ENCODE measurements around the gene MAST1. TPM values are rescaled to one million over a fixed set of nuclear protein-coding genes. Genes with fewer than 3 reads are reported as not detected.
A peak's percentile ranks its signal among the peaks of the same experiment; 100 is the strongest.
"Not testable (repeated sequence)": the region's sequence is repeated elsewhere in the genome, so short reads cannot be mapped to it uniquely, and the experiment has no call there.

MAST1 gene
- total RNA-seq, 1 experiment from 2014 or later, result not detected

DNA sequence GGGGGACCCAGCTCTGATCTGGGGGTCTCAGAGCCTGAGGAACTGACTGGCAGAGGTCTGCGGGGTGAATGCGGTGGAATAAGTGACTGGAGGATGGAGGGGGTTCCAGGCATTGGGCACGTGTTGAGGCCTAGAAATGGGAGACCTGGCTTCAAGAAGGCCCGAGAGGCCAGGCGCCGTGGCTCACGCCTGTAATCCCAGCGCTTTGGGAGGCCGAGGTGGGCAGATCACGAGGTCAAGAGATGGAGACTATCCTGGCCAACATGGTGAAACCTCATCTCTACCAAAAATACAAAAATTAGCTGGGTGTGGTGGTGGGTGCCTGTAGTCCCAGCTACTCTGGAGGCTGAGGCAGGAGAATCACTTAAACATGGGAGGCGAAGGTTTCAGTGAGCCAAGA lies 20.5 kb upstream of the MAST1 start:
- not testable (repeated sequence) for H3K4me1 ChIP-seq (replicated peaks); H3K4me3 ChIP-seq; H3K36me3 ChIP-seq; DNase-seq (ENCODE audit: low read depth in 1 of 2, low spot score in 2 of 2); H3K27me3 ChIP-seq (replicated peaks); H3K27ac ChIP-seq; H3K9me3 ChIP-seq (replicated peaks)

DNA sequence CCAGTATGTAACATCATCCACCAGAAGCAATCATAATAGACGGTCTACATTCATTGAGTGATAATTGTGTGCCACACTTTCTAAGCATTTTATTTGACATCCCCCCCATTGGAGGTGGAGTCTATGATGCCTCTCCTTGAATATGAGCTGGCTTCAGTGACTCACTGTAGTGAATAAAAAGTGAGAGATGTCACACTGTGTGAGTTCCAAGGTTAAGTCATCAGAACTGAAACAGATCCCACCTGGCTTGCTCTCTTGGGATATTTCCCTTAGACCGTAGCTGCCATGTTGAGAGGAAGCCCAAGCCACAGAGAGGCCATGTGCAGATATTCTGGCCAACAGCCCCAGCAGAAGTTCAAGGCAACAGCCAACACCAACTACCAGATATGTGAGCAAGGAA lies 16.6 kb upstream of the MAST1 start:
- no peak for DNase-seq (ENCODE audit: low read depth in 1 of 2, low spot score in 2 of 2)
- H3K27ac ChIP-seq, result no peak overlapping the region
- no peaks in the 10 kb centered on the region for H3K36me3 ChIP-seq
- H3K27me3 ChIP-seq (replicated peaks), result peaks cover 2% of the 10 kb centered on the region; the same call in 1 of the 2 replicates
- H3K4me3 ChIP-seq, result no peak overlapping the region
- H3K9me3 ChIP-seq (replicated peaks), result no peaks in the 10 kb centered on the region; the same call in 1 of the 2 replicates
- H3K4me1 ChIP-seq (replicated peaks), result peaks cover 3% of the 10 kb centered on the region; the same call in 1 of the 2 replicates

DNA sequence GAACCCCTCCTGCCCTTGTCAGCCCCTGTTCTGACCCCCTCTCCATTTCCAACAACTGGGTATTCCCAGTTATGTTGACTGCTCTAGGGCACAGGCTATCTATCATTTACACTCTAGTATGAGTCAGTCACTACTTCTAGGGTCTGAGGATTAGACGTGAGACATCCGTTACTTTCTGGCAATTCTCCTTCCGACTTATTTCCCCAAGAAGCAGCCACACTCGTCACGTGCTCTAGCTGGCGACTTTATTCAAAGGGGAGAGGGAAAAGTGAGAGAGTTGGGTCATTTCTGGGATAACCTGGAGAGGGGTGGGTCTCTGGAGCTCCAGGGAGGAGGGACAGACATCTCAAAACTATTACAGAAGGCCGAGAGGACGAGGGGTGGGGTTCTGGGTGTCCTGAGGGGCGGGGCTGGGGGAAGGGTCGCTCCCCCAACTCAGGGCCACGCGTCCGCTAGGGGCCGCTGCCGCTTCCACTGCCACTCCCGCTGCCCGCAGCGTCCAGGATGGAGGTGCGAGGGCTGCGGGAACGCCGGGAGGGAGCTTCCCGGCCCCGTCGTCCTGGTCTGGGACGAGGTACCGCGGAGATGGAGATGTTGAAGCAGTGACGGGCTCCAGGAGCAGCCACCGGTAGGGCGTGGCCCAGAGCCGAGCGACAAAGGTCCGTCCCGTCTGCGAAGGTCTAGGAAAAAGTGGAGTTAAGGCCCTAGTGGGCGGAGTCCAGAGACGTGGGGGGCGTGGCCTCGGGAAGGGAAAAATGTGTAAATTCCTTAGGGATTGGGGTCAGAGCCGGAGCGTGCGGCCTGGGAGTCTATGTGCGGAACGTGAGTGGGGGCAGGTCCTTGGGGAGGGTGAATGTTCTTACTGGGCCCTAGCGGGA lies 12.8 kb upstream of the MAST1 start:
- Histone ChIP-seq H3K36me3 (no peaks in the 10 kb centered on the region), H3K27ac (no peak overlapping the region), H3K27me3 (replicated peaks) (peaks cover 2% of the 10 kb centered on the region; the same call in 1 of the 2 replicates), H3K9me3 (replicated peaks) (no peaks in the 10 kb centered on the region; the same call in 1 of the 2 replicates), H3K4me3 (no peak overlapping the region), H3K4me1 (replicated peaks) (peaks cover 3% of the 10 kb centered on the region; the same call in 1 of the 2 replicates)
- DNase-seq (ENCODE audit: low read depth in 1 of 2, low spot score in 2 of 2), result peak in 1 of 2 experiments; percentile 26

DNA sequence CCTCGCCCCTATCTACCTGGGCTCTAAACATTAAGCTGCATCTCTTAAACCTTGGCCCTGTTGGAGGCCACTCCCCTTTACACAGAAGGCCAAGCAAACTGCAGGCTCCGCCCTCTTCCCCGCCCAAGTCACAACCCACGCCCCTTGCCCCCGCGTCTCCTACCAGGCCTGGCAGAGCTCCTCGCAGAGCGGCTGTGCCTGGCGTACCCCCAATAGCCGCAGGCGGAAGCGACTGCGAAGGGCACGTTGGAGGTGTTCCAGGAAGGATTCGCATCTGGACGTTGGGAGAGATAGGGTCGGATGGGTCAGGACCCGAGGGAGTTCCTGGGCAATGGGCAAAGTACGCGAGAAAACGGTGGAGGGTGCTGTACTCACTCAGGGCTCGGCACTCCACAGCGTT lies 9.8 kb upstream of the MAST1 start:
- Histone ChIP-seq H3K27ac (no peak overlapping the region), H3K36me3 (no peaks in the 10 kb centered on the region), H3K4me1 (replicated peaks) (peaks cover 6% of the 10 kb centered on the region; the same call in 1 of the 2 replicates), H3K4me3 (no peak overlapping the region), H3K27me3 (replicated peaks) (peaks cover 23% of the 10 kb centered on the region), H3K9me3 (replicated peaks) (peaks cover 3% of the 10 kb centered on the region; the same call in 1 of the 2 replicates)
- DNase-seq (ENCODE audit: low read depth in 1 of 2, low spot score in 2 of 2), result no peak

- DNase-seq (ENCODE audit: low read depth in 1 of 2, low spot score in 2 of 2), result no peak
- H3K27me3 ChIP-seq (replicated peaks), result peaks cover 66% of the 10 kb centered on the region
These were observed 4.9 kb upstream of the MAST1 start for GRCh38 chr19:12833418-12833737.

DNA sequence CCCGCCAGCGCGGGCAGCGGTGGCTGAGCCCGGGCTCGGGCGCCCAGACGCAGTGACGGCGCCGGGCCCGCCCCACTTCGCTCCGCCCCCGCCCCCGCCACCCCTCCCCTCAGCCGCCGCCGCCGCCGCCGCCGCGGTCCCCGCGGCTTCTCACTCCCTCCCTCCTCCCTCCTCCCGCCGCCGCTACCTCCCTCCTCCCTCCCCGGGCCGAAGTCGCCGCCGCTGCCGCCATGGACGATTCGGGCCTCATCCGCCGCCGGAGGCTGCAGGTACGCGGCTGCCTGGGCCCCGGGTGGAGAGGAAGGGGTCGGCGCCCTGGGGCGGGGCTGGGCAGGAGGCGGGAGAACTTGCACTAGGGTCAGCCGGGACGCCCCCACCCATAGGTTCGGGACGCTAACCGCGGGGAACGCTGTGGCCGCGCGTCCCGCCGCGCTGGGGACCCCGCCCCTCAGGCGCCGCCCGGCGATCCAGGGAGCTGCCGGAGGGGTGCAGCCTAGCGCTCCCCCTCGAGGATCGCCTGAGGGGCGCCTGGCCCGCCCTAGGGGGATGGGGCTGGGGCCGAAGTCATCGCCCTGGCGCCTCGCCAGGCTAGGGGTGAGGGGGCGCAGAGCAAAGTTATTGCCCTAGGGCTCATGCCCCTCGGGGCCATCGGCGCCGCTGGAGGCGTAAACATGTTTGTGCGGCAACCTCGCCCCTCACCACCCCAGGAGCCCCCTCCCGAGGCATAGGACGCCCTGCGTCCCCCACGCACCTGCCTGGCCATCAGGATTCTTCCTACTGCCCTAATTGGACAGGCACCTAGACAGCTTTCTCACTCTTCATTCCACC lies 4.4 kb upstream of the MAST1 start:
- DNase-seq (ENCODE audit: low read depth in 1 of 2, low spot score in 2 of 2), result no peak
- H3K27ac ChIP-seq, result no peak overlapping the region
- H3K9me3 ChIP-seq (replicated peaks), result 0 out of 2 replicates have a peak, but pooled peaks cover 3% of the 10 kb centered on the region
- H3K4me1 ChIP-seq (replicated peaks), result peaks cover 24% of the 10 kb centered on the region
- H3K4me3 ChIP-seq, result peak overlapping the region; percentile 37
- H3K27me3 ChIP-seq (replicated peaks), result peaks cover 72% of the 10 kb centered on the region
- H3K36me3 ChIP-seq, result no peaks in the 10 kb centered on the region

More at GRCh38 chr19:12833418-12833737, 4.9 kb upstream of the MAST1 start:
- Histone ChIP-seq H3K4me3 (no peak overlapping the region), H3K9me3 (replicated peaks) (0 out of 2 replicates have a peak, but pooled peaks cover 3% of the 10 kb centered on the region), H3K27ac (no peak overlapping the region), H3K36me3 (no peaks in the 10 kb centered on the region), H3K4me1 (replicated peaks) (peaks cover 19% of the 10 kb centered on the region)

DNA sequence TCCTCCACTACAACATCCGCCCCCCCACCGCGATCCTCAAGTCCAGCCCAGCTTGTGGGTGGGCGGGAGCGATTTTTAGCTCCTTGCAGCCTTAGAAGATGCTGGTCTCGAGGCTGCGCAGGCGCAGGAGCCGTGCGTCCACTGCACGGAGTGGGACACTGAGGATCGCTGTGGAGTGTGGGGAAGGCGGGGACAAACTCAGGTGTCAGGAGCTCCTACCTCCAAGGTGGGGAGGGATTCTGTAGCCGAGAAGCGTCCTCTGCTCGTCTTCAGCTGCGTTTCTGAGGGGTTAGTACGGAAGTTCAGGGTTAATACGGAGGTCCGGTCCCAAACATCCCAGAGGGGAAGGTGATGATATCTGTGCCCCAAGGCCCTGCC lies 3.8 kb upstream of the MAST1 start, which contains the start of gene RTBDN:
RTBDN (minus strand) TSS at position 14 of the 378 bp plus-strand sequence. CDS start 4,600 bp downstream, outside the sequence.
- DNase-seq (ENCODE audit: low read depth in 1 of 2, low spot score in 2 of 2), result no peak
- peak within 1 kb of the TSS; percentile 37 for H3K4me3 ChIP-seq
- peaks cover 78% of the 10 kb centered on the region for H3K27me3 ChIP-seq (replicated peaks)

DNA sequence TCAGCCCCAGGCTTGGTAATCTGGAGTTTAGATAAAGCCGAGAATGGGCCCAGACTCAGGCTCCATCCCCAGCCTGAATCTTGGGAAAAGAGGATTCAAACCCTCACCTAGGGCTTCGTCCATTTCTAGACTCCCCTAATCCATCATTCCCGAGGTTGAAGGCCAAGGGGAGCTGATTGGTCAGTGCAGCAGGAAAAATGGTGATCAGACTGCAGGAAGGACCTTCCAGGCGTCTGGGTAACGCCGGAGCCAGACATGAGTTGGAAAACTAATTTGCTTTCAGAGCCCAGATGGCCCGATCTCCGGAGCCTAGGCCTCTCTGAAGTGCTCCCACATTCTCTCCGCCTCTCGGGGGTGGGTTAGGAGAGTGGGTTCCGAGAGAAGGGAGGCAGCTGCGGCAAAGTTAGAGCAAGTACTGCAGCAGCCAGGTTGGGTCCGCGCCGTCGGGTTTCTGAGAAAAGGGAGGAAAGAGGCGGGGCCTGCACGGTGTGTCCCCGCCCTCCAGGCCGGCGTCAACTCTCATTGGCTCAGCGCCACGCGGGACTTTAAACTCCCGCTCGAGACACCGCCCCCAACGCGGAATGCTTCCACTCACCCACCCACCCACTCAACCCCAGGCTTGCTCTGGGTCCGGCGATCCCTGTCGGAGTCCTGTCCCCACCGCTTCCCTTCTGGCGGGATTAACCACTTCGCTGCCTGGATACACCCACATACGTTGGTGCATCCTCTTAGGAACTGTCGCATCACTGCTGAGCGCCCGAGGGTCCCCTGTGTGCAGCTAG lies 3.1 kb upstream of the MAST1 start:
- 0 out of 2 replicates have a peak, but pooled peaks cover 3% of the 10 kb centered on the region for H3K9me3 ChIP-seq (replicated peaks)
- no peak overlapping the region for H3K27ac ChIP-seq
- peaks cover 84% of the 10 kb centered on the region for H3K27me3 ChIP-seq (replicated peaks)
- H3K36me3 ChIP-seq, result no peaks in the 10 kb centered on the region
- DNase-seq (ENCODE audit: low read depth in 1 of 2, low spot score in 2 of 2), result no peak
- peaks cover 24% of the 10 kb centered on the region for H3K4me1 ChIP-seq (replicated peaks)
- H3K4me3 ChIP-seq, result no peak overlapping the region

More for the DNA sequence above, 3.8 kb upstream of the MAST1 start, which contains the start of gene RTBDN:
- H3K36me3 ChIP-seq, result no peaks in the 10 kb centered on the region
- peaks cover 24% of the 10 kb centered on the region for H3K4me1 ChIP-seq (replicated peaks)
- H3K27ac ChIP-seq, result no peak within 1 kb of the TSS
- 0 out of 2 replicates have a peak, but pooled peaks cover 3% of the 10 kb centered on the region for H3K9me3 ChIP-seq (replicated peaks)

GRCh38 chr19:12836529-12836863 lies 1.8 kb upstream of the MAST1 start:
- Histone ChIP-seq H3K36me3 (no peaks in the 10 kb centered on the region), H3K27me3 (replicated peaks) (peaks cover 96% of the 10 kb centered on the region), H3K9me3 (replicated peaks) (0 out of 2 replicates have a peak, but pooled peaks cover 3% of the 10 kb centered on the region), H3K27ac (no peak overlapping the region), H3K4me1 (replicated peaks) (peaks cover 29% of the 10 kb centered on the region), H3K4me3 (no peak overlapping the region)
- DNase-seq (ENCODE audit: low read depth in 1 of 2, low spot score in 2 of 2), result no peak

- Histone ChIP-seq H3K9me3 (replicated peaks) (no peaks in the 10 kb centered on the region), H3K27ac (no peak overlapping the region), H3K36me3 (no peaks in the 10 kb centered on the region), H3K27me3 (replicated peaks) (peaks cover 93% of the 10 kb centered on the region), H3K4me3 (no peak overlapping the region), H3K4me1 (replicated peaks) (peaks cover 29% of the 10 kb centered on the region)
- DNase-seq (ENCODE audit: low read depth in 1 of 2, low spot score in 2 of 2), result no peak
These were observed 1.1 kb upstream of the MAST1 start for GRCh38 chr19:12837225-12837624.

GRCh38 chr19:12838886-12839756 lies 806 bp downstream of the MAST1 start:
- H3K27ac ChIP-seq, result no peak overlapping the region
- peaks cover 77% of the 10 kb centered on the region for H3K27me3 ChIP-seq (replicated peaks)
- no peaks in the 10 kb centered on the region for H3K9me3 ChIP-seq (replicated peaks)
- no peak overlapping the region for H3K4me3 ChIP-seq
- peaks cover 23% of the 10 kb centered on the region for H3K4me1 ChIP-seq (replicated peaks)
- H3K36me3 ChIP-seq, result no peaks in the 10 kb centered on the region
- DNase-seq (ENCODE audit: low read depth in 1 of 2, low spot score in 2 of 2), result no peak

All from SJSA1 (cell line).